Central memory CD8-positive, alpha-beta T cell (primary cell): ENCODE measurements around the gene ADCY10.
"Not testable (repeated sequence)": the region's sequence is repeated elsewhere in the genome, so short reads cannot be mapped to it uniquely, and the experiment has no call there.

Source experiments
- ATAC-seq: fragments of 150-1000 bp; cut with Tn5 transposase; replicated peaks from 2 replicates; pipeline ENCODE4 v1.10.0; 2022; ENCODE audit warnings: mild to moderate bottlenecking, moderate FRiP score, moderate number of reproducible peaks; ENCODE audit not compliant: poor library complexity, severe bottlenecking; ENCODE audit errors: extremely low read depth
- DNase-seq, 2 donors: peaks; one replicate each; pipeline ENCODE4 v3.0.0; 2021; ENCODE audit warnings: low spot score in 2 of 2
- H3K27ac Mint-ChIP-seq: one replicate; pipeline ENCODE4 v1.8.0; 2022; ENCODE audit warnings: low read depth, mild to moderate bottlenecking, moderate library complexity, mixed read lengths
- H3K27me3 Mint-ChIP-seq: one replicate; pipeline ENCODE4 v1.8.0; 2022; ENCODE audit warnings: mixed read lengths
- H3K36me3 Mint-ChIP-seq: one replicate; pipeline ENCODE4 v1.8.0; 2022; ENCODE audit warnings: mild to moderate bottlenecking, moderate library complexity, mixed read lengths; ENCODE audit not compliant: insufficient read depth
- H3K4me1 Mint-ChIP-seq: one replicate; pipeline ENCODE4 v1.8.0; 2022; ENCODE audit warnings: mixed read lengths
- H3K4me3 Mint-ChIP-seq: one replicate; pipeline ENCODE4 v1.8.0; 2022; ENCODE audit warnings: mild to moderate bottlenecking, moderate library complexity, mixed read lengths
- H3K9me3 Mint-ChIP-seq: one replicate; pipeline ENCODE4 v1.8.0; 2022; ENCODE audit warnings: mixed read lengths

The ADCY10 gene

GRCh38 chr1:167869157-167870001, 44.6 kb downstream of the ADCY10 start:
- not testable (repeated sequence) for H3K4me3 Mint-ChIP-seq, H3K4me1 Mint-ChIP-seq, H3K9me3 Mint-ChIP-seq, H3K36me3 Mint-ChIP-seq, H3K27me3 Mint-ChIP-seq, H3K27ac Mint-ChIP-seq, ATAC-seq, DNase-seq

GRCh38 chr1:167866739-167867414, 47.1 kb downstream of the ADCY10 start:
- H3K27me3 Mint-ChIP-seq, DNase-seq, H3K27ac Mint-ChIP-seq, H3K9me3 Mint-ChIP-seq, H3K36me3 Mint-ChIP-seq, H3K4me3 Mint-ChIP-seq, ATAC-seq, H3K4me1 Mint-ChIP-seq: not testable (repeated sequence)

GRCh38 chr1:167866326-167866725, 47.6 kb downstream of the ADCY10 start:
- not testable (repeated sequence) for DNase-seq, H3K36me3 Mint-ChIP-seq, ATAC-seq, H3K4me1 Mint-ChIP-seq, H3K27me3 Mint-ChIP-seq, H3K4me3 Mint-ChIP-seq, H3K27ac Mint-ChIP-seq, H3K9me3 Mint-ChIP-seq

- ATAC-seq, H3K27me3 Mint-ChIP-seq, H3K4me3 Mint-ChIP-seq, H3K4me1 Mint-ChIP-seq, DNase-seq, H3K9me3 Mint-ChIP-seq, H3K27ac Mint-ChIP-seq, H3K36me3 Mint-ChIP-seq: not testable (repeated sequence)
These were observed 48.1 kb downstream of the ADCY10 start for GRCh38 chr1:167865804-167866308.

GRCh38 chr1:167865193-167865592, 48.7 kb downstream of the ADCY10 start:
- H3K36me3 Mint-ChIP-seq, H3K4me3 Mint-ChIP-seq, ATAC-seq, H3K27me3 Mint-ChIP-seq, DNase-seq, H3K9me3 Mint-ChIP-seq, H3K27ac Mint-ChIP-seq, H3K4me1 Mint-ChIP-seq: not testable (repeated sequence)

GRCh38 chr1:167864392-167865032, 49.4 kb downstream of the ADCY10 start:
- H3K9me3 Mint-ChIP-seq: no peaks in the 10 kb centered on the region
- no peak overlapping the region for H3K27ac Mint-ChIP-seq
- H3K4me1 Mint-ChIP-seq: no peaks in the 10 kb centered on the region
- H3K27me3 Mint-ChIP-seq: no peaks in the 10 kb centered on the region
- no peaks in the 10 kb centered on the region for H3K36me3 Mint-ChIP-seq
- no peak for DNase-seq
- ATAC-seq: no peak
- H3K4me3 Mint-ChIP-seq: no peak overlapping the region

GRCh38 chr1:167863921-167864279, 50.0 kb downstream of the ADCY10 start:
- Mint-ChIP-seq H3K9me3 (no peaks in the 10 kb centered on the region), H3K36me3 (no peaks in the 10 kb centered on the region), H3K4me3 (no peak overlapping the region), H3K27ac (no peak overlapping the region), H3K4me1 (no peaks in the 10 kb centered on the region), H3K27me3 (no peaks in the 10 kb centered on the region)
- DNase-seq: no peak
- ATAC-seq: no peak

GRCh38 chr1:167863191-167863920, 50.6 kb downstream of the ADCY10 start:
- not testable (repeated sequence) for H3K36me3 Mint-ChIP-seq, ATAC-seq, H3K4me3 Mint-ChIP-seq, H3K4me1 Mint-ChIP-seq, H3K27ac Mint-ChIP-seq, H3K27me3 Mint-ChIP-seq, DNase-seq, H3K9me3 Mint-ChIP-seq

- no peaks in the 10 kb centered on the region for H3K36me3 Mint-ChIP-seq
- no peak overlapping the region for H3K27ac Mint-ChIP-seq
- no peak for ATAC-seq
- no peak overlapping the region for H3K4me3 Mint-ChIP-seq
- no peak for DNase-seq
- H3K4me1 Mint-ChIP-seq: no peaks in the 10 kb centered on the region
- H3K27me3 Mint-ChIP-seq: no peaks in the 10 kb centered on the region
- H3K9me3 Mint-ChIP-seq: no peaks in the 10 kb centered on the region
These were observed 51.4 kb downstream of the ADCY10 start for GRCh38 chr1:167862432-167863076.

GRCh38 chr1:167861664-167862381, 52.1 kb downstream of the ADCY10 start:
- Mint-ChIP-seq H3K9me3 (no peaks in the 10 kb centered on the region), H3K4me3 (no peak overlapping the region), H3K27me3 (no peaks in the 10 kb centered on the region), H3K27ac (no peak overlapping the region), H3K36me3 (no peaks in the 10 kb centered on the region), H3K4me1 (no peaks in the 10 kb centered on the region)
- no peak for ATAC-seq
- no peak for DNase-seq

GRCh38 chr1:167860231-167860923, 53.6 kb downstream of the ADCY10 start:
- no peak overlapping the region for H3K27ac Mint-ChIP-seq
- H3K36me3 Mint-ChIP-seq: no peaks in the 10 kb centered on the region
- DNase-seq (no peak), ATAC-seq (no peak)
- no peaks in the 10 kb centered on the region for H3K27me3 Mint-ChIP-seq
- H3K4me1 Mint-ChIP-seq: no peaks in the 10 kb centered on the region
- no peaks in the 10 kb centered on the region for H3K9me3 Mint-ChIP-seq
- H3K4me3 Mint-ChIP-seq: no peak overlapping the region
